NAMALWA (cell line): Measurements from ENCODE around the gene EPN3.
A peak's percentile ranks its signal among the peaks of the same experiment; 100 is the strongest.

Experiments
- DNase-seq: peaks from one replicate; pipeline ENCODE4 v3.0.0-alpha.2; 2015; ENCODE audit warnings: low spot score

The EPN3 gene

DNA sequence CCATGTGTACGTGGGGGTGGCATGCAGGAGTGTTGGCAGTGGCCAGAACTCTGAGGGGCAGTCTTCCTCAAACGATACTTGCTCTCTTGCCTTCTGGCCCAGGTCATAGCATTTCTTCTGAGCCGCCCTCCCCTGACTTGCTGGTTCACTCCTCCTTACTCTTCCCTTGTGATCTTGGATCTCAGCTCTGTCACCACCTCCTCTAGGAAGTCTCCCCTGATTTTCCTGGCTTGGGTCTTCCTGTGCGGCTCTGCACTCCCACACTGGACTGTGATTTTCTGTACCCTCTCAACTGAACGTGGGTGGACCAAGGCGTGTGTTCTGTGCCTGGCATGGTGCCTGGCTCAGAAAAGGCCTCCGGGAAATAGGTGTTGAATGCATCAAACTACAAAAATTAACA, 2.9 kb downstream of the EPN3 start:
- DNase-seq, result no peak

DNA sequence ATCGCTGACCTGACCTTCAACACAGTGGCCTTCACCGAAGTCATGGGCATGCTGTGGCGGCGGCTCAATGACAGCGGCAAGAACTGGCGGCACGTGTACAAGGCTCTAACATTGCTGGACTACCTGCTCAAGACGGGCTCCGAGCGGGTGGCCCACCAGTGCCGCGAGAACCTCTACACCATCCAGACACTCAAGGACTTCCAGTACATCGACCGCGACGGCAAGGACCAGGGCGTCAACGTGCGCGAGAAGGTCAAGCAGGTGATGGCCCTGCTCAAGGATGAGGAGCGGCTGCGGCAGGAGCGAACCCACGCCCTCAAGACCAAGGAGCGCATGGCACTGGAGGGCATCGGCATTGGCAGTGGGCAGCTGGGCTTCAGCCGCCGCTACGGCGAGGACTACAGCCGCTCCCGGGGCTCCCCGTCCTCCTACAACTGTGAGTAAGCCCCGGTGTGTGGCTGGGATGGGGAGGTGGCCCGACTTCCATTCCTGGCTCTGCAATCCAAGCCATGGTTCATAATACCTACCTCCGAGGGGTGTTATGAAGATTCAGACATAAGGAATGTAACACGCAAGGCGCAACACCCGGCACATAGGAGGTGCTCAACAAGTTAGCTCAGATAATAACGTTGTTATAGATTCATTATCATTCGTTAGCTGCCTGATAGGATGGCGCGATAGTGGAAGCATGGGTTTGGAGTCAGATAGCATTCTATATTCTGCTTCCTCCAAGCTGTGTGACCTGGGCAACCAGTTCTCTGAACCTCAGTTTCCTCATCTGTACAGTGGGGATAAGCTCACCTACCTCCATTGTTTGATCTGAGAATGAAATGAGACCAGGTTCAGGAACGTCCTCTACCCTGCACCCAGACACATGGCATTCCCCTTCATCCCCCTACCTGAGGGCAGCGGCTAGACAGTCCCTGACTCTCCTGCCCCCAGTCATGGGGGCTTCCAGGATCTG, 4.4 kb downstream of the EPN3 start:
- DNase-seq, result no peak

DNA sequence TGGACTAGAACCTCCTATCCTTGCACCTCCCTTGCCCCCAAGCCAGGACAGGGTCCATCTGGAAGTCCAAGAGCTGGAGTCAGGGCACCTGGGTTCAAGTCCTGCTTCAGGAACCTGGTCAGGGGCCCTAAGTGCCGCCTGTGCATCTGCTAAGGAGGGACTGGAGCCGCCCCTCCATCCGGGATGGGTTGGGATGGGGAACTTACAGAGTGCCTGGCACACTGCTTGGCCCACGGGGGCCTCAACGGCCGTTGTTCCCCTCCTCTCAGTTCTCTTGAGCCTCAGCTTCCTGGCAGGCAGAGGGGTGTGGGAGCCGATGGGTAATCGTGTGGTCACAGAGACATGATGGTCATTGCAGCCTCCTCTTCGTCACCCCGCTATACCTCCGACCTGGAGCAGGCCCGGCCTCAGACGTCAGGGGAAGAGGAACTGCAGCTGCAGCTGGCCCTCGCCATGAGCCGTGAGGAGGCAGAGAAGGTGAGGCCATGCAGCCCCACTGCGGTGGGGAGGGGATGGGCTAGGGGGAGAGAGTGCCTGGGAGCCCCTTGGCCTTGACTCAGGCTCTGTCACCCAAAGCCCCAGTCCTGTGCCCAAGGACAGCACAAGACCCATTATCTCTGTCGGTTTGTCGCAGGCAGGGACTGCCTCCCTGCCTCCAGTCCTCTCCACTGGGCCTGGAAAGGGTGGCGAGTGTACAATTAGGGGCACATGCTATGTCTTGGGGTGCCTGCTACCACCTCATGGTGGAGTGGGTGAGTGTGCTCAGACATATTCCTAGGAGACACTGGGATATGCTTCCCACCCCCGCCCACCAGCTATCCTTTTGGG, 5.4 kb downstream of the EPN3 start:
- DNase-seq, result no peak

DNA sequence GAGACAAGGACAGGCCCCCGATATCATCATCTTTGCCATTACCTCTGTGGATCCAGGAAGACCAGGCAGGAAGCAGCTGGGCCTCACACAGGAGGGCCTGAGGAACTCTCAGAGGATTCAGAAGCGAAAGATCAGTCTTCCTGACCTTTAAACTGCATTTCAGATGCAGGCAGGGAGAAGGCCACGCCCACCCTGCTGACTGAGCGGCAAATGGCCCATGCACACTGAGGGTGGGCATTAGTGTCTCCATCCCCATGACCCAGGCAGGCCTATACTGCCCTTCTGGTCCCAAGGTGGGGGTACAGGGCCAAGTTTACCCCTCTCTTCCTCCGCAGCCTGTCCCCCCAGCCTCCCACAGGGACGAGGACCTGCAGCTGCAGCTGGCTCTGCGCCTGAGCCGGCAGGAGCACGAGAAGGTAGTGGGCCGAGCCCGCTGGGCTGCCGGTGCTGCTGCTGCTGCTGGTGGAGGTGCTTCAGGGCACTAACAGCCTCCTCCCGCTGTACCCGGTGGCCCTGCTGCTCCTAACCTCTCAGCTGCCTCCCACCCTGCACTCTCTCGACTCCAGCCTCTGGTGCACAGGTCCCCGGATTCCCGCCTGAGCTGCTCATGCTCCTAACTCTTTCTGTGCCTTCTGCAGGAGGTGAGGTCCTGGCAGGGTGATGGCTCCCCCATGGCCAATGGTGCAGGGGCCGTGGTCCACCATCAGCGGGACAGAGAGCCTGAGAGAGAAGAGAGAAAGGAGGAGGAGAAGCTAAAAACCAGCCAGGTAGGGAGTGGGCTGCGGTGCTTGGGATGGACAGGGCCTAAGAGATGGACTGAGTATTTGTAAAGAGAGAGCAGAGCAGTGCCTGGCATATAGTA, 6.2 kb downstream of the EPN3 start:
- no peak for DNase-seq

DNA sequence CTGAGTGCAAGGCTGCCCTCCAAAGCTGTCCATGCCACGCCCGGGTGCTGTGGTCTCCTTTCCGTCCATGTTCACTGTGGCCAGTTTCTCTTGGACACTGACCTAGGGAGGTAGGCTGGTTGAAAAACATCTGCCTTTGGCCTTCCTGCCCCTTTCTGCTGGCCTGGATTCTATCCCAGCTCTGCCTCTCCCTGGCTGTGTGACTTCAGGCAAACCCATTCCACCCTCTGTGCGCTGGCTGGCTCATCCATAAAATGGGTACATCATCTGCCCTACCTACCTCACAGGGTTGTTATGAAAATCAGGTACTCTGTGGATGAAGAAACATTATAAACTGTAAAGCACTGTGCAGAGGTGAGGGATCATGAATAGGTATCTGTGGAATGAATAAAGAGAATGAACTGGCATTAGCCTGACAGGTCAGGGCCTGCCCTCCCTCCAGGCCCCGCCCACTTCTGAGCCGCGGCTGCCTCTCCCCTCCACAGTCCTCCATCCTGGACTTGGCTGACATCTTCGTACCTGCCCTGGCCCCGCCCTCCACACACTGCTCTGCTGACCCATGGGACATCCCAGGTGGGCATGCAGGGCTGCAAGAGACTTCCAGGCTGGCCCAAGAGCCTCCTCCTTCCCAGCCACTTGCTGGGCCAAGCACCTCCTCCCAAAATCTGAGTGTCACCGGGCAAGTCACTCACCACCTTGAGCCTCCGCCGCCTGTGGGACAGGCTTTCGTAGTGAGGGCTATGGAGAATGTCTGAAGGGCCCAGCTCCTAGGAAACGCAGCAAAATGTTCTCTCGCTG, 7.4 kb downstream of the EPN3 start:
- no peak for DNase-seq

DNA sequence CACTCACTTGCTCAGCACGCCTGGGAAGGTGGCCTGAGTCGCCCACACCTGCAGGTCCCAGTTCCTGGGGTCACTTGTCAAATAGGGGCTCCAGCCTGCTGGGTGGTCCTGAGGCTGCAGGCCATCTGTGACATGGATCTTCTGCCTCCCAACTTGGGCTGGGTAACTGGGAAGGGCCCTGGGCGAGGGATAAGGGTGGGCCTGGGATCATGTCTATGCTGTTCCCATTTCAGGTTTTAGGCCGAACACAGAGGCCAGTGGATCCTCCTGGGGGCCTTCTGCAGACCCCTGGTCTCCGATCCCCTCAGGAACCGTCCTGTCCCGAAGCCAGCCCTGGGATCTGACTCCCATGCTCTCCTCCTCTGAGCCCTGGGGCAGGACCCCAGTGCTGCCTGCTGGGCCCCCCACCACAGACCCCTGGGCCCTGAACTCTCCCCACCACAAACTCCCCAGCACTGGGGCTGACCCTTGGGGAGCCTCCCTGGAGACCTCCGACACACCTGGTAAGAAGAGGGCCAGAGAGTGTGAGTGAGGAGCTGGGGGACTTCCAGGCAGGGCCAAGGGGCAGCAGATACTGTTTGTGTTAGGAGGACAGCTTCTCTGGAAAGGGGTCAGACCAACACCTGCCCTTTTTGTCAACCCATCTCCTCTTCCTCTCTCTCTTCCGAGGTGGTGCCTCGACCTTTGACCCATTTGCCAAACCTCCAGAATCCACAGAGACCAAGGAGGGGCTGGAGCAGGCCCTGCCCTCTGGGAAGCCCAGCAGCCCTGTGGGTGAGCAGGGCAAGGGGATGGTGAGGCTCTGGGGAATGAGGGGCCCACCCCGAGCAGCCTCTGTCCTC, 8.2 kb downstream of the EPN3 start:
- no peak for DNase-seq

DNA sequence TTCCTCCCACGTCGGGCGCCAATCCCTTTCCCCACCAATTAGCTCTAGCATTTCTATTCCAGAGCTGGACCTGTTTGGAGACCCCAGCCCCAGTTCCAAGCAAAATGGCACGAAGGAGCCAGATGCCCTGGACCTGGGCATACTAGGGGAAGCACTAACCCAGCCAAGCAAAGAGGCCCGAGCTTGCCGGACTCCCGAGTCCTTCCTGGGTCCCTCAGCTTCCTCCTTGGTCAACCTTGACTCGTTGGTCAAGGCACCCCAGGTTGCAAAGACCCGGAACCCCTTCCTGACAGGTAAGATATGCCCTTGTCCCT, 8.8 kb downstream of the EPN3 start:
- DNase-seq, result no peak

DNA sequence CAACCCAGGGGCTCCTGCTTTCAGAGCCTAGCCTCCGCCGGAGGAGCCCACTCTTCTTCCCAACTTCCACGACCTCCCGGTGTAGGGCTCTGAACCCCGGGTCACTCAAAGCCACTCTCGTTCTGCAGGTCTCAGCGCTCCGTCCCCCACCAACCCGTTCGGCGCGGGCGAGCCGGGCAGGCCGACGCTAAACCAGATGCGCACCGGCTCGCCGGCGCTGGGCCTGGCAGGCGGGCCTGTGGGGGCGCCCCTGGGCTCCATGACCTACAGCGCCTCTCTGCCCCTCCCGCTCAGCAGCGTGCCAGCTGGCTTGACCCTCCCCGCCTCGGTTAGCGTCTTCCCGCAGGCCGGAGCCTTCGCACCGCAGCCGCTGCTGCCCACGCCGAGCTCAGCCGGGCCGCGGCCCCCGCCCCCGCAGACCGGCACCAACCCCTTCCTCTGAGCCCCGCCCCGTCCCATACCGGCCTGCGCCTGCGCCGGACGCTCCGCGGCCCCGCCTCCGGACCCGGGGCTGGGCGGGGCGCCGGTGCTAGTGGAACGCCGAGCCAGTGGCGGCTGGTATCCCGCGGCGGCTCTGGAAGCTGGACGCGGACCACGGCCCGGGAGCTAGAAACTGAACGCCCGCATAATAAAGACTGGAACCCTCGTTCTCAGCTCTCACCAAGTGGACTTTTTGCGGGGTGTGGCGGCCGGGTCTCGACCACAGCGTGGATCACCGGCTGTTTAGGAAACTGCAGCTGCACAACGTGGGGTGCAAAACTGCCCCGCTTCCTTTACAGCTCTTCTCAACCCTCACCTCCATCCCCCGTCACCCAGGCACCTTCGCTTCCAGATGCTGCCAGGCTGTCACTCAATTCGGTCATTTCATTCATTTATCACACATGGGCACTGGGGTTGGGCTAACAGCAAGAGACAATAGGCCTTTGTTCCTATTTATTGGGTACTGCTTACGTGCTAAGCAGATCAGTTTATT, 9.5 kb downstream of the EPN3 start:
- DNase-seq, result peak; percentile 83

DNA sequence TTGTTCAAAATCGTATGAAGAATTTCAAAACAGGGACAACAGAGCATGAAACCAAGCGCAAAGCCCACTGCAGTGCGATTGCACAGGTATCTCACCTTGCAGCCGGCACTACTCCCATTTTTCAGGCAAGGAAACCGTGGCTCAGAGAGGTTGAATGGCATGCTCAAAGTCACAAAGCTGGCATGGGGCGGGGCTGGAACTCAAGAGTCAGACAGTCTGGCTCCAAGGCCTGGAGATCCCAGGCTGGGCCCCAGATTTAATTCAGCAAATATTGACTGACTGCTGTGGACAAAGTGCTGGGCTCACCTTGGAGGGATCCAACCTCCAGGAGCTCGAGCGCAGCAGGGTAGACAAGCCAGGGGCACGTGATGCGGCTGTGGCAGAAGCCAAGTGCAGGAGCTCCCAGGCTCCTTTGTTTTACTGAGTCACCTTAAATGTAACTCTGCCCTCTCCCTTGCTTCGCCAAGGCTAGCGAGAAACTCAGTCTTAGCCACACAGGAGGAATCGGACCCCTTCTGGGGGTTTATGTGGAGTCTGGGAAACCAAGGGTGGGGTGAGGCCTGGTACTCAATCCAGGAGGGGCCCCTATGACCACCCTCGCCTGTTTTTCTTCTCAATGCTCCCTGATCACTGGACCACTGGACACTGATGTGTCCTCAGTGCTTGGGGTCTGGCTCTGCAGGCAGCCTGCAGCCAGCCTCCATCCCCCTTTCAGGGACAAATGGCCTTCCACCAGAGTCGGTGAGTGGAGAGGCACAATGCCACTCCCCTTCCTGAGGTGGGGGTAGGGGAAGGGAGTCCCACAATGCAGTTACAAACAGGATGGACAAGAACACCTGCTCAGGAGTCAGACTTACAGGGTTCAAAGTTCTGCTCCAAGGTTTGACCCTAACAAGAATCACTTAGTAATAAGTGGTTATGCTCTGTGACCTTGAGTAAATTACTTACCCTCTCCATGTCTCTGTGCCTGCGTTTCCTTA, 10.6 kb downstream of the EPN3 start:
- DNase-seq, result no peak

DNA sequence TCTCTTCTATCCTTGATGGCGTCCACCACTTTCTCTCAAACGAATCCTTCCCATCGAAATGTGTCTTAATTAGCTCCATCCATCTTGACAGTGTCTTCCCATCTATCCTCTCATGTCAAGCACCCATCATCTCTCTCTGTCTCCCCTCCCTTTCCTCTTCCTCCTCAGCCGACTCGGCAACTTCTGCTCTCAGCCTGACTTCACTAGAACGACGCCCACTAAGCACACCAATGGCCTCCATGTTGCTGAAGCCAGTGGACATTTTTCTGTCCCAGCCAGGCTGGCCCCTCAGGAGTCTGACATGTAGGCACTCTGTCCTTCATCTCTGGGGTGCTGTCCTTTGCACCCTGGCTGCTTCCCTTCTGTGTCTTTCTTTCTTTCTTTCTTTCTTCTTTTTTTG, 12.0 kb downstream of the EPN3 start:
- no peak for DNase-seq

DNA sequence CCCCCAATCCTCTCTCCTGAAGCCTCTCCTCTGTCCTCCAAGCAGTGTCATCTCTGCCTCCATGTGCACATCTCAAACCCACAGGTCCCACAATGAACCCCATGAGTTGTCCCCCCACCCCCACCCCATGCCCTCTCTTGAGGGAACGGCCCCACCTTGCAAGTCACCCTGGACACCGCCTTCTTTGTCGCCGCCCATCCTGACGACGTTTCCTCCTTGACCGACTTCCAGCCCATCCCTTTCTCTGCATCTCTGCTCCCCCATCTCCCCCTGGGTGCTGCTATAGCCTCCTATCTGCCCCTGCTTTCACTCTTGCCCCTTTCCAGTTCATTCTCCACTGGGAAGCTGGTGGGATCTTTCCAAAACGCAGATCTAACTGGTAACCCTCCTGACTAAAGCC, 12.8 kb downstream of the EPN3 start:
- DNase-seq, result no peak

DNA sequence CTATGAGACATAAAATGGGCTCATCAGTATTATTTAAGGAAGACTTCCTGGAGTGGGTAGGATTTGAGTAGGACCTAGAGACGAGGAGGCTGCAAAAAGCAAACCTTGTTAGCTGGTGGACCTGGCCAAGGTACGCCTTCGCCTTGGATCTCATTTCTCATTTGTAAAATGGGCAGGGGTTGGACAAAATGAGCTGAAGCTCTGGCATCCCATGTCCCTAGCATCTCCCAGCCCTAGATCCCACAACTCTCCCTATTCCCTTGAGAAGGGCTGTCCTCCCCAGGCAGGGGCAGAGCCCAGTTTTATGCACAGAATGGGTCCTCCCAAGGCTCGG, 14.1 kb downstream of the EPN3 start:
- DNase-seq, result no peak

DNA sequence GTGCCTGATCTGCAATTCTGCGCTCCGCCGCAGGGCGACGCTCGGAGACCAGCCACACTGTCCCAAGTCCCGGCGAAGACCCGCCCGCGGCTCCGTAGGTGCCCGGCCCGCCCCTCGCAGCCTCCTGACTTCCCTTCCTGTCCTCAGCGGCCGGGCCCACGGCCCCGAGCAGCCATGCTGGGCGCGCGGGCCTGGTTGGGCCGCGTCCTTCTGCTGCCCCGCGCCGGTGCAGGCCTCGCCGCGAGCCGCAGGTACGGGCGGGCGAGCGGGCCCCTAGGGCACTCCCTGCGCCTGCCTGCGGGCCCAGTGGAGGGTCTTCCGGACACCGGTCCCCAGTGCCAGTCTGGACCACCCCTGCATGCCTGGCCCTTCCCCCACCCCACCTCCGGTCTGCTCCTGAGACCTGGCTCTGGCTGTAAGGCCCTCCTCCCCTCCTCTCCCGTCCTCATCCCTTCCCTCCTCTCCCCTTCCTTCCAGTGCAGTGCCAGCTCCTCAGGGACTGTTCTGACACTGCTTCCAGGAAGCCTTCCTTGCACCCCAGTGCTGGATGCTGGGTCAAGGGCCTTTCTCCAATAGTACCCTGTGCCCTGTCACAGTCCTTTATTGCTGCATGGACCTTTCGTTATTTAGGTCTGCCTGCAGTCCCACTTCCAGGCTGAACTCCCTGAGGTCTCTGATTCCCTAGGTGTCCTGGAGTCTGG, 14.7 kb downstream of the EPN3 start, which contains the start of gene SPATA20:
SPATA20 (plus strand) TSS at position 140 of the 701 bp plus-strand sequence; CDS start at position 175, 35 bp downstream.
- peak; percentile 87 for DNase-seq

DNA sequence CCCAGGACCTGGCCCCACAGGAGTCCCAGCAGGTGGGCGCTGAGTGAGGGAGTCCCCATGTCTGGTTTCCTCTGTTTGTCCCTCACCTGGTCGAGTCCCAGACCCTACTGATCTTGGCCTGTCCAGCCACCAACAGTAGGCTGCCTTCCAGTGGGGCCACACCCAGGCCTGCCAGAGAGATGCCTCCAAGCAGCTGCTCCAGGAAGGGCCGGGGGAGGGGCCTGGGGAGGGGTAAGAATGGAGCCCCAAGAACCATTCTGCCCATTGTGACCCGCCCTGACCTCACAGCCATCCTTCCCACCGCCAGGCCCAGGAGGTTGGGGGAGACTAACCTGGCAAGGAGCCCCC, 15.2 kb downstream of the EPN3 start:
- DNase-seq, result no peak

DNA sequence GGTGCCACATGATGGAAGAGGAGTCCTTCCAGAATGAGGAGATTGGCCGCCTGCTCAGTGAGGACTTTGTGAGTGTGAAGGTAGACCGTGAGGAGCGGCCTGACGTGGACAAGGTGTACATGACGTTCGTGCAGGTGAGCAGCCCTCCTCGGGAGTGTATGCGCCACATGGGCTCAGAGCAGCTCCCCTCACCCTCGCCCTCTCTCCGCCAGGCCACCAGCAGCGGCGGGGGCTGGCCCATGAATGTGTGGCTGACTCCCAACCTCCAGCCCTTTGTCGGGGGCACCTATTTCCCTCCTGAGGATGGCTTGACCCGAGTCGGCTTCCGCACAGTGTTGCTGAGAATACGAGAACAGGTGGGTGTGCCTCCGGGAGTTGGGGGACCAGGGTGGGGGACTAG, 16.3 kb downstream of the EPN3 start:
- no peak for DNase-seq

DNA sequence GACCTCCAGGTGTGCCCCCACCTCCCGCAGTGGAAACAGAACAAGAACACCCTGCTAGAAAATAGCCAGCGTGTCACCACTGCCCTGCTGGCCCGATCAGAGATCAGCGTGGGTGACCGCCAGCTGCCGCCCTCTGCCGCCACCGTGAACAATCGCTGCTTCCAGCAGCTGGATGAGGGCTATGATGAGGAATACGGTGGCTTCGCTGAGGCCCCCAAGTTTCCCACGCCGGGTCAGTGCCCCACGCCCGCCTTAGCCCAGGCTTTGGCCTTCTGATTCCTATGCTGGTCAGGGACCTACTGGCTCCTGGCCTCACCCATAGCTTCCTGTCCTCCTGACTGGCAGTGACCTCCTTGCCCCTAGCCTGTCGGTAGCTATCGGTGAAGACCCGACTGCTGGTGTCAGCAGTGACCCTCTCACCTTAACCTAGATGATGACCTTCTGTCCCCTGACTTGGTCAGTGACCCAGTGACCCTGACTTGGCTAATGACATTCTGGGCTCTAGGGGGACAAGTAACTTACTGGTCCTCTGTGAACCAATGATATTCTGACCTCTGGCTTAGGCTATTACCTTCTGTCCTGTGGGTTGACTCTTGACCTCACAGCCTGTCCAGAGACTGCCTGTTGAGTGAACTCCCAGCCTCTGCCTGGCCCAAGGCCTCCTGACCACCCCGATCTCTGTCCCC, 16.9 kb downstream of the EPN3 start:
- DNase-seq, result no peak

DNA sequence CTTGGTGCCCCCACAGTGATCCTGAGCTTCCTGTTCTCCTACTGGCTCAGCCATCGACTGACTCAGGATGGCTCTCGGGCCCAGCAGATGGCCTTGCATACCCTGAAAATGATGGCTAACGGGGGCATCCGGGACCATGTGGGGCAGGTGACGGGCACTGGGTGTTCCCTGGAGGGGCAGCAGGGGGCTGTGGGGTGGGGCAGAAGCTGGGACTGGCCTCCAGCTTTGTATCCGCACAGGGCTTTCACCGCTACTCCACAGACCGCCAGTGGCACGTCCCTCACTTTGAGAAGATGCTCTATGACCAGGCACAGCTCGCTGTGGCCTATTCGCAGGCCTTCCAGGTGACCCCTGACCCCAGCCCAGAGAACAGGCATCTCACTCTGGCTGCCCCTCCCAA, 17.4 kb downstream of the EPN3 start:
- DNase-seq, result no peak
